ENCODE measurements around the gene KIF5A.

DNA sequence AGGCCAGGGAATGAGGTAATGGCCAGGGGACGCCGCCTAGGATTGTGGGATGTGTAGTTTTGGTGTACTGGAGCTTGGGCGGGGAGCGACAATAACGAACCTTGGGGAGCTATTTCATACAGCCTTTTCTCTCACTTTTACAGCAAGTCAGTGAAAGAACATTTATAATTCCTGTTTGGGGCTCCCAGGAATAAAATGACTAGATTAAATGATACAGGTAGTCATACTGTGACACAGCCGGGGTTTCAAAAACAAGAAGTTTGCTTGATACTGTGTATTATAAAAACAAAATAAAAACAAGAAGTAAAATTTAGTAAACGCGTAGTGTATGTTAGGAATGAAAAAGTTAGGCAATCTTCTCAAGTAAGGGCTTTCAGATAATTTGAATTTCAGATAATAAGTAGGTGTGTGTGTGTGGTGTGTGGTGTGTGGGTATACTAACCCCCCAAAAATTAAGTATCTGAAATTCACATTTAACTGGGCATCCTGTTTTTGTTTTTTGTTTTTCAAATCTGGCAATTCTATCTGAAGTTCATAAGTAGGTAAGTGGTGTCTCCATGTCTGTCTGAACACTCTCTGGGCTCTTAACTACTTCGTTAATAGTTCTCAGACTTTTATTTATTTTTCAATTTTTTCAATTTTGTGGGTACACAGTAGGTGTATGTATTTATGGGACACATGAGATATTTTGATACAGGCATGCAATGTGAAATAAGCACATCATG, 2.4 kb upstream of the KIF5A start:
- TF ChIP-seq ESRRG (CRISPR knock-in tag; IDR thresholded peaks at IDR 0.05) (no peak), ZC3H10 (CRISPR knock-in tag; IDR thresholded peaks at IDR 0.05) (no peak), CSDC2 (CRISPR knock-in tag; IDR thresholded peaks at IDR 0.05) (no peak), ARNTL (CRISPR knock-in tag; IDR thresholded peaks at IDR 0.05; ENCODE audit: borderline replicate concordance, low read depth) (no peak), PATZ1 (CRISPR knock-in tag; IDR thresholded peaks at IDR 0.05; ENCODE audit: borderline replicate concordance) (no peak), PPARA (CRISPR knock-in tag; IDR thresholded peaks at IDR 0.05; ENCODE audit: borderline replicate concordance) (no peak), ZFP3 (CRISPR knock-in tag; IDR thresholded peaks at IDR 0.05) (no peak), ZNF8 (CRISPR knock-in tag; IDR thresholded peaks at IDR 0.05) (no peak), ISL1 (CRISPR knock-in tag; IDR thresholded peaks at IDR 0.05) (no peak), ZNF565 (CRISPR knock-in tag; conservative IDR thresholded peaks at IDR 0.05; ENCODE audit: low read depth) (no peak), TOX (CRISPR knock-in tag; IDR thresholded peaks at IDR 0.05; ENCODE audit: borderline replicate concordance) (no peak)

Data from SK-N-SH treated with all-trans-retinoic acid at 6 μM for 48 hours (cell line).